NCI-H146 treated with DMSO at 0.1 percent for 48 hours (cell line): Measurements from ENCODE around the gene PRR3.

Experiments used
- DNase-seq: peaks from one replicate; lab custom pipeline; 2025; ENCODE audit not compliant: unreplicated experiment; lab: John Stamatoyannopoulos, UW

Gene PRR3

DNA sequence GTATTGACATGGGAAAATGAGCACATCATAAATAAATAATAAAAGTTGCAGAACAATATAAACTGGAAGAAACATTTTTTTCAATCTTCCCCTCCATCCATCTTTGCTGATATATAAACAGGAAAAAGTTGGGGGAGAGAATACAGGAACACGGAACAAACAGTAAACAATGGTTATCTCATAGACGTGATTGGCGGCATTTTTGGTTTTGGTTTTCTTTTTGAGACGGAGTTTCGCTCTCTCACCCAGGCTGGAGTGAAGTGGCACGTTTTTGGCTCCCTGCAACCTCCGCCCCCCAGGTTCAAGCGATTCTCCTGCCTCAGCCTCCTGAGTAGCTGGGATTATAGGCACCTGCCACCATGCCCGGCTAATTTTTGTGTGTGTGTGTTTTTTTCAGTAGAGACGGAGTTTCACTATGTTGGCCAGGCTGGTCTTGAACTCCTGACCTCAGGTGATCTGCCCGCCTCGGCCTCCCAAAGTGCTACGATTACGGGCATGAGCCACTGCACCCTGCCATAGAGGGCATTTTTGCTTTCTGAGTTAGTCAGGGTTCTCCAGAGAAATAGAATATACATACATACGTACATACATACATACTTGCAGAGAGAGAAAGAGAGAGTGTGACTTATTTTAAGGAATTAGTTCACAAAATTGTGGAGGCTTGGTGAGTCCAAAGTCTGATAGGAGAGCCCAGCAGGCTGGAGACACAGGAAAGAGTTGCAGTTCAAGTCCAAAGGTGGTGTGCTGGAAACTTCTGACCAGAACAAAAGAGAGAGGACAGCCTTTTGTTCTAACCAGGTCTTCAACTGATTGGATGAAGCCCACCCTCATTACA is 23.4 kb upstream of the PRR3 start:
- no peak for DNase-seq

DNA sequence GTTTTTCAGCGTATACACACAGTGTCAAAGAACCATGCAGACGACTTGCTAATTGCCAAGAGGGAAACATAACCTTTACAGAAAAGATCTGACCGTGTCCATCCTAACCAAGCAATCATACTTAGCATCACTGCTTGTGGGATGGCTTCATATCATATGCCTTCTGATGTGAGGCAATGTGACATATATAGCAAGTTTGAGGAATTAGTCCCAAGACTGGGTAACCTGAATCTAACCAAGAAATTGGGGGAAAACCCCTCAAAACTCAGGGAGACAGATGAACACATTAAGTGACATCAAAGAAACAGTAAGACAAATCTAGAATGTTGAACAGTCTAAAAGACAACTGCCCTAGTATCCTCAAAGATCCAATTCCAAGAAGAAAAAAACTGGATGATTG is 19.2 kb upstream of the PRR3 start:
- no peak for DNase-seq

DNA sequence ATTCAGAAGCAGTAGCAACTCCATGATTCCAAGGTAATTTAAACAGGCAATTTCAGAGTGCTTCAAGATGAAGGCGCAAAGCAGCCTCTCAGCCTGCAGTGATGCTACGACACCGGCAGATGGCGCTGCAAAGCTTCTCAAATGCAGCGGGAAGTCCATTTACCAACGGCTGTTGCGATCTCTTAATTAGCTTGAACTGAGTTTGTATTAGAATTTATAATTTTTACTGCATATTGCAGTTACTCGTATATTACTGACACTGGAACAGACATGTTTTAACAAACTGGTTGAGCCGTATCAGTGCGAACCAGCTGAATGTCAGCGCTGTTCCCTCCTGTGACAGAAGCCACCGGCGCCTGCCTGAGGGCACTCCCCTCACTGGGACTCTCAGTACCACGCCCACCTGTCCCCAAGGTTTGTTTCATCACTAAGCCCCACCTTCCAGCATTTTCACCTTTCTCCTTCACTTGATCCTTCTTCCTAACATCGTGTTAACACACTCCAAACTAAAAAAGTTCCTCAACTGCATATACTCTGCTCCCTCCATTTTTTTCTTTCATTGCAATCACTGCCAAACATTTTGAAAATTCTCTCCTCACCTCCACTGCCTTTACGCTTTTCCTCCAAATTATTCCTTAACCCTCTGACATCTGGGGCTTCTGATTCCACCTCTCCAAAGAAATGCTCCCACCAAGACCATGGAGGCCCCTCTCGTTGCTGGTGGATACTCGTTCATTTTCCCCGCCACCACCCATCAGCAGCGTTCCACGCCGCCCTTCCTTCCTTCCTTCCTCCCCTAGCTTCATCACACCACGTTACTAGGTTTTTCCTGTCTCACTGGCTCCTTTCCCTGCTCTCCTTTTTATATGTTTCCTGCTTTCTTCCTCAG is 15.3 kb upstream of the PRR3 start:
- DNase-seq, result peak; percentile 76

DNA sequence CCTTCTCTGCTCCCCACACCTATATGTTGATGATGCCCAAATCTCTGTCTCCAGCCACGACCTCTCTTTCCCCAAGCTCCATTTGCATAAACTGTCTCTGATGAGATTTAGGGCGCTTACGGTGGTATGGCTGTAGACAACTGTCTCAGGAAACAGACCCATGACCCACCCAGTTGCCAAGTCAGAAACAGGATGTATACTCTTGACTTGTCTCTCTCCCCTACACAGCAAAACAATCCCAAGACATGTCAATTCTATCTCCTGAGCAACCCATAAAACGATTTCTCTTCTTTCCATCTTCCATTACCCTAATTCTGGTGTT is 14.7 kb upstream of the PRR3 start:
- DNase-seq, result no peak

DNA sequence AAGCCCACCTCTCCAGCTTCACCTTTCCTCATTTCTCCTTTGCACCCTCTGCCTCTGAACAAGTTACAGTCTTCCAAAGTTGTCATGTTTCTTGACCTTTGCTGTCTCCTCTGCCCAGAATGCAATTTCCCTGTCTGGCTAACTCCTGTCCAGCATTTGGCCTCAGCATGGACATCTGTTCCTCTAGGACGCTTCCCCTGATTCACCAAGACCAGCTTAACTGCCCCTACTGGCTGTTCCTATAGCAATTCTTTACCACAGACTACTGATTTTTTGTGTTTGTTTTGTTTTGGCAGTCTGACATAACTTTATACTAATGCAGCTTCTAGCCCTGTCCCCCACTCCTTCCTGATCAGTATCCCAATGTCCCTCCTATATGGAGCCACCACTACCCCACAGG is 14.2 kb upstream of the PRR3 start:
- DNase-seq, result no peak

DNA sequence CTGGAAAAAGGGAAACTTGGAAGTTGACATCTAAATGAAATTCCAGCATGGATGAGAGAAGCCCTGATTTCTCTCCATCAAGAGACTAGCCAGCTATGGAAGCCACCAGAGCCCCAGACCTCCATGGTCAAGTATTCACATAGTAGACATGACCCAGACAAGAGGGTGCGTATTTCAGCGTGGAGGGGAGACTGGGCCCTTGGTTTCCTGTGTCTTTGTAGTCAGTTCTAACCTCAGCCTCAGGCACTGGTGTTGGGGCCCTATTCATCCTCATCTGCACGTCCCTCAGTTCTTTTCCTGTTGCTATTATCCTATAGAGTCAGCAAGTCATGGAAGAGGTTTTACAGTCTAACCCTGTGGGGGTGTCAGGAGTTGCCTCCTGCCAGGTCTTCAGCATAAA is 13.3 kb upstream of the PRR3 start:
- no peak for DNase-seq

DNA sequence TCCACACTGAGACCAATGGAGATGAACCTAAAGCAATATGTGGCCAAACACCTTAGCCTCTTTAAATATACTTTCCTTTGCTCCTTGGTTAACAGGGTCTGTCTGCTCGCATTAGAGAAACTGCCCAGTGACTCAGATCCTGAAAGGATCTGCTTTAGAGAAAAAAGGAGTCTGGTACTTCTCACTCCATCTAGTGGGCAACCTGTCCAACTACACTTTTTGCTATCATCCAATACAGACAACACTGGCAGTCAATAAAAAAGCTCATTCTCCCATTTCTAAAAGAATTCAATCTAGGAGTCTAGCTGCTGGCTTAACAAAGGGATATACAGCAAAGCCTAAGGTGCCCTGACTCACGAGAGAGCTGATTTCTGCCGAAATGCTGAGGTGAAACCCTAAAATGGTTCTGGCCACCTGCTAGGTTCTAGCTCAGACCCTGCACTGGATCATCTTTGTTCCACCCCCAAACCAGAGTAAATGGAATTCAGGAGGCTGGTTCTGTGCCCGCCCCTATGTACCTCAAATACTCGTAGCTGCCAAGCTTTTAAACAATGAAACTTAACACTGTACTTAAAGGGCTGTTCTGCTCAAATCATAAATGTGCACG is 12.3 kb upstream of the PRR3 start:
- peak; percentile 8 for DNase-seq

DNA sequence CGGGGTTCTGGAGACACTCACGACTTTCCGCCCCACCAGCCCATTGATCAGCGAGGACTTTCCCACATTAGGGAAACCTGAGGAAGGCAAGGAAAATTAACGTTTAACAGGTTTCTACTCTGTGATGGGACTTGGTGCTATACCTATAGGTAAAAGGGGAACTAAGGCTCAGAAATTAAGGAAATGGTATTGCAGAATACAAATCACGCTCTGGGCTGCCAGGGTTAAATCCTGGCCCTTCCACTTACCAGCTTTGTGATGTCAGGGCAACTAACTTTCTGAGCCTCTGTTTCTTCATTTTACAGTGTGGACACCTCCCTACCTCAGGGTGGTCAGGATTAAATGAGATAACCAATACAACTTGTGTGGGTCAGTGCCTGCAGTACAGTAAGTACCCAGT is 9.6 kb upstream of the PRR3 start:
- DNase-seq, result no peak

DNA sequence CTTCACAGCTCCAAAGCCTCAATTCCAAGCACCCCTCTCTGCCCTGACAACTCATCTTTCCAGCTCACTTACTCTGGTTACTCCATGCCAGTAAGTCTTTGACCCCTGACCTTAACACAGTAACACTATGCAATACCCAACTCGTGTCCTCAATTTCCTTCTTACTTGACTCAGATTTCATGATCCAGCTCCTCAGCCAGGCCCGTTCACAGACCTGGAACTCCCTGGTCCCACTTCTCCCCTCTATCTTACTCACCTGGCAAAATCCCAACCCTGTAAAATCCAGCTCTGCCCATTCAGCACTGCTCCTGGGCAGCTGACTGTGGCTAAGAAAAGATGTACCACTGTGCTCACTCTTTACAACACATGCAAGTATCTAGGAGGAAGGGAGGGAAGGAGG is 8.7 kb upstream of the PRR3 start:
- DNase-seq, result no peak

DNA sequence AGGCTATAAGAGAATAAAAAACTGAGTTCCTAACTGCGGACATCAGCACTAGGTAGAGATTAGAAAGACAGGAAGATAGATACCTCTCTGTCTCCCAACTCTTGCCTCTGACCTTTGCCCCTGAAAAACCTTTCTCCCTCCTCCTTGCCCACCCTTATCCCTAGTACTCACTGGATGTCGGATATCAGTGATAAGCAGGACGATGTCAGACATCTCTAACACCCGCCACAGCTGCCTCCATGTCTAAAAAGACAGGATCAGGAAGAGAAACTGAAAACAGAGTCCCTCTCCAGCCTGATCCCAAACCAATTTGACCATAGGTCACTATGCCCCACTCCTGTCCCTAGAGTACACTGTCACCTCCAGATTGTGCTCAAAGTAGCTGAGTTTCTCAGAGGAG is 2.7 kb upstream of the PRR3 start:
- no peak for DNase-seq

DNA sequence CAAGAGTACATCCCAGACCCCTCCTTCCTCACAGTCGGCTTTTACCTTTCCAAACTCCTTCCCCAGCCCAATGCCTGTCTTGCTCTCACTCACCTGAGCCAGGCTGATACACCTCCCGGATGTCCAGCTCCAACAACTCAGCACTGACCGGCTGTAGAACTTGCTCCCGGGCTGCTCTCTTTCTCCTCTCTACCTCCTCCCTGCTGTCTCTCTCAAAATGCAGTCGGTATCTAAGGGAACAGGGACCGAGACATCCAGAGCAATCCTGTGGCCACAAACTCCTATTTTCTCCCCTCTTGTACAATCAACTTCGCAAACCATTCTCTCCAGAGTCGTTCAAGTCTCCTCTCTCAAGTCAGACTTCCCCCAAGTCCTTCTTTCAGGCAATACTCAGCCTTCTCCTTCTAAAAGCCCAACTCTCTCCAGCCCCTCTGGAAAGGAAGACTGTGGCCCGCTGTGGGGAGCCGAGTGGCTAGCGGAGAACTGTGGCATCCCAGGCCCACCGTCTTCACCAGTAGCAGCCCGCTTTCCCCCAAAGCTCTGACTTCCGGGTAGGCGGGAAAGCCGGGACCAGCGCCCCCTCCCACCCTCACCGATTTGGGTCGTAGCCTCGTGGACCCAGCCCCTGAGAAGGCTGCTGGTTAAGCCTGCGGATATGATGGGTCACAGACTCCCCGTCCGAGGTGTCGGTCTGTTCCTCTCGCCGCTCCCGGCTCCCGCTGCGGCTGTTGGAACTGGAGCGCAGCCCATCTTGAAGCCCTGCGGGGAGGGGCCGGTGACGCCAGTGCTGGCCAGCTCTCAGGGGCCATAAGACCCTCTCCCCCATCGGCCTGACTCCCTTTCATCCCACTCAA is 1.9 kb upstream of the PRR3 start:
- DNase-seq, result no peak

DNA sequence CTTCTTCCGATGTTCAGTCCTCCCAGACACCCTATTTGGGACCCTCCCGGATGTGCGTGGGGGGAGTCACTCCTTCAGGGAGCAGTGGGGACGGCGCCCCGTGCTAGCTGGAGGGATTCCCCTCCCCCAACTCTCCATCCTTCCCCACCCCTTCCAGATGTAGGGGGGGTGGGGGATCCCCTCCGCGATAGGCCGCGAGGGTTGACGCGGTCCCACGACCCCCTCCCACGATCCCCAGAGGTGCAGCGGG is 1.4 kb upstream of the PRR3 start:
- no peak for DNase-seq

DNA sequence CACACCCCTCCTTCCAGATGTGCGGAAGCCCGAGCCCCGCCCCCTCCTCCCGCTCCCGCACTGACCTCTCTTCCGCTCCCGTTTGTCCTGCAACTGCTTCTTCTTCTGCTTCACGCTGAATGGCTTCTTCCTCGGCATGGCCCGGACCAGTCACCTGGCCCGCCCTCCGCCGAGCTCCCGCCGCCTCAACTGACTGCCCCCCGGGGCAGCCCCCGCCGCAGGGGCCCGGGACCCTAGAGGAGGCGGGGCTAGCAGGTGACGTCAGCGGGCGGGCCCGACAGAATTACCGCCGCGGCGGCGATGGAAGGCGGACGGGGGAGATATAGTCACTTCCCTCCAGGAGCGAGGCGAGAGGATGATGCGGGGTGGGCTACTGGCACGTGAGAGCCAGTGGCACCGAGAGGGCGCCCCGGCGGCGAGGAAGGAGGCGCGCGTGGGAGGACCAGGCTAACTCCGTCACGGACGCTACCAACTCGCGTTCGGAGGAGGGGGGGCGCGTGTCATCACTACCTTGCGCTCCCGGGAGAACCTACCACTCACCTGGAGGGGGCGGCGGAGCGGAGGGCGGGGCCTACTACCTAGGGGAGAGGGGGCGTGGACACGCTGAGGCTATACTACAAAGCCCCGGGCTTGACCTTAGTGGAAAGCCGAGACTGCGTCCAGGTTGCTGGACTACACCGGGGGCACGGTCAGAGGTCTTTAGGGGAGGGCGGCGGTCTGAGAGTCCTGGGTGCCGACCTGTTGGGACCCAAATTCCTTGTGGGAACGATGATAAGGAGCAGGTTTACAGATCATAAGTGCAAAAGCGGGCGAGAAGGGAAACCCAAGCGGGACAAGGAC is 809 bp upstream of the PRR3 start, which contains the start of gene GNL1:
TSS of gene GNL1 (minus strand) at position 424 of the 840 bp plus-strand sequence. CDS start at position 138, 286 bp downstream.
- DNase-seq, result peak; percentile 86

DNA sequence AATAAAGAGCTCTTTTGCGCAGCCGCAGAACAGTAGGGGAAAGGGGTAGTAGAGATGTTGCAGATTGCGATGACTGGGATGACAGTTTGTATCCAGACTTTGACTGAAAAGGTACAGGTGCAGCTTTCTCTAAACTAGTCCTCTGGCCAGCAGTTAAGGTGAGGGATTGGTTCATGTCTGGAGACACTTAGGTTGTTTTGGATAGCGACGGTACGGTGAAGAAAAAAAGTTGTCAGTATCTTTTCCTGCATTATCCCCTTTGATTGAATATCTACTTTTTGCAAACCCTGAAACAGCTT is 537 bp downstream of the PRR3 start:
- DNase-seq, result no peak

DNA sequence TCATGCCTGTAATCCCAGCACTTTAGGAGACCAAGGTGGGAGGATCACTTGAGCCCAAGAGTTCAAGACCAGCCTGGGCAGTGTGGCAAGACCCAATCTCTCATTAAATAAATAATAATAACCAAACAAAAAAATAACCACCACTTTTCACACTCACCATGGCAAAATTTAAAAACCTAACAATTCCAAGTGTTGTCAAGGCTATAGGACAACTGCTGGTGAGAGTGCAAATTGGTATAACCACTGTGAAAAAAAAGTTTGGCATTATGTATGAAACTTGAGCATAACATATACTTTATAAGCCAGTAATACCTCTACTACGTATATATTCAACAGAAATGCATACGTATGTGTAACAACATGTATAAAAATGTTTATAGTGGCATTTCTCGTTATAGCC is 3.8 kb downstream of the PRR3 start:
- DNase-seq, result no peak

DNA sequence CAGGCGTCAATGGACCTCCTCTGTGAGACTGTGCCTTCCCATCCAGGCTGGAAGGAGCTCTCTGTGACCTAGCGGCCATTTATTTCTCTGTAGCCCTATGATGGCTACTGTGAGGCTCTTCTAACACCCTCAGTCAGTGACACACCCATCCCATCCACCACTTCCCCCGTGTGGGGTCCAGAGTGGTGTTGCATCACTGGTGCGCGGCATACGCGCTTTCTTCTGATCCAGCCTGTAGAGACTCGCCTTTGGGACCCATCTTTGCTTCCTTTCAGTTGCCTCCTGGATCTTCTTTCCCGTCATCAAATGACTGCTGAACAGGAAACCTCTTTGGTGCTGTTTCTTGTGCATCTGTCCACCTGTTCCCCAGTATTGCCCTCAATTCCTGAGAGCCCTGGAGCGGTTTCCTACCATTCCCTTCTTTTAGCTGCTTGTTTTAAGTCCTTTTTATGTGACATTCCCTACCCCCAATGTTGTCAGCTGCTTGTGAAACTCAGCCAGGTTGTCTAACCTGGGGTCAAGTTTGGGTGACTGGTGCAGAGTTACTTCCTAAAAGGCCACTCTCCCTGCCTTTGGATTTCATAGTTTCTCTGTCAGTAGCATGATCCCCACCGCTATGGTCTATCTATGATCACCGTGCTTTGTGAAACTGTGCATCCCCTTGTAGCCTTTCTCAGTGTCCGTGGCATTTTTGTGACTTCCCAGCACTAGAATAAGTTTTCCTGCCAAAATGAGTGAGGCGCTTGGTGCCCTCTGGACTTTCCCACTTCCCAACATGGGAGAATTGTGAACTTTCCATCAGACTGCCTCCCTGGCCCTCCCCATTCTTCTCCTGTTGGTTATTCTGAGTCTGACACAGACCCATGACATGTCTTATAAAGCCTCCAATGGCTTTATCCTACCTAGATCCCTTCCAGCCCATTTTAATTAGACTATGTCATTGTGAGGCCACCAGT is 5.7 kb downstream of the PRR3 start:
- DNase-seq, result no peak

DNA sequence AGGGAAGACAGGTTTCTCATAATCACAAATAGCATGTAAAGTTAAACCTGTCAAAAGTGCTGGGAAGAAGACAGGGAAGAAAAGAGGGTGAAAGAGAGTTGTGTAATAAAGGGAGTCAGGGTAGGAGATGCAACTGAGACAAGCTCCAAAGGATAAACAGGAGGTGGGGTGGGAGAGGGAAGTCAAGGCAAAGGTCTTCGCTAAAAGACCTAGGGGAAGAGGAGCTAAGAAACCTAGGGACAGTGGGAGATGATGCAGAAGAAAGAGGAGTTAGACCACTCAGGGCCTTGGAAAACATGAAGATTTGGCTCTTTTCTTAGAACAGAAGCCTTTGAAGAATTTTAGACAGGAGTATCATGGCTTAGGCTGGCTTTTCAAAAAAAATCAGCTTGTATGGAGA is 7.0 kb downstream of the PRR3 start:
- DNase-seq, result no peak

DNA sequence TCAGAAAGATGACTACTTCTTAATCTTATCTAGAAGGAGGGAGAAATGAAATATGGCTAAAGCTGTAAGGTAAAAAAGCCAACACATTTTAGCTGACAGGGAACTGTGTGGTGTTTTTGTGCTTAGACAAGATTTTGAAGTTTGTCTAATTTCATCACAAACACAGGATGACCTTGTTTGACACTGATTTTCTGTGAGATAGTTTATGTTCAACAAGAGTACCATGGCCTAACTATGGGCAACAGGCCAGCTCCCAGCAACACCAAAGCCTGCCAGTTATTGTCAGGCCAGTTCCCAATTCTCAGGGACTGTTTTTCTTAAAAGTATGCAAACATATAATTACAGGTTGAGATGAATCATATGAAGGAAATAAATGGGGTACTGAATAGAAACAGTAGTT is 8.7 kb downstream of the PRR3 start:
- no peak for DNase-seq

DNA sequence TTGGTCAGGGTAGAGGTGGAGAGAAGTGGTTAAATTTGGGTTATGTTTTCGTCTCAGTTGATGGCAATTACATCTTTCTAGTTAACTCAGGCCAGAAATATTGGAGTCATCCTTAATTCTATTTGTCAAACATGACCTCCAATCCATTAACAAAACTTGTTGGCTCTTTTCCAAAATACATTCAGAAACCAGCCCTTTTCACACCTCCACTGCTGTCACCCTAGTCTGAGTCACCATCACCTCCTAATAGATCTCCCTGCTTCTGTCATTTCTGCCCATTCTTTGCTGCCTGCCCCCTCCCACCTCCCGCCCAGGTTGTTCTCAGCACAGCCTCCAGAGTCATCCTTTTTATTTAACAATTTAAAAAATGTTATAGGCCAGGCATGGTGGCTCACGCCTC is 11.2 kb downstream of the PRR3 start:
- no peak for DNase-seq

DNA sequence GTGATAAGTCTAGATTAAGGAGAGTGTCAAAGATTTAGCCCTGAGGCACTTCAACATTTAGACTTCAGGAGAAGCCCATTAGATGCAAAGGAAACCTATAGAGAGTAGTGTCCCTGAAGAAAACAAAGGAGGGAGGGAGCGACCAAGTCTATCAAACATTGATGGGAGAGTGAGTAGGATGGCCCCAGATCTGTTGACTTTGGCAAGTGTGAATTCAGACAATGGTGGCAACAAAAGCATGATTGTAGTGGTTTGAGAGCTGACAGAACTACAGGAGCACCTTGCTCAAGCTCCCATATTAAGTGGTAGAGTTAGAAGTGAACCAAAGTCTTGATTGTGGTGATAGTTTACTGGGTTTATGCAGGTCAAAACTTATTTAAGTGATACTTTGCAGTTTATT is 13.2 kb downstream of the PRR3 start:
- DNase-seq, result no peak
